Prostate gland (tissue), 2 donors: ENCODE data around the gene TTC33. TPM values are rescaled to one million over a fixed set of nuclear protein-coding genes. Genes with fewer than 3 reads are reported as not detected.

Experiments used
- DNase-seq: peaks from one replicate; pipeline ENCODE4 v3.0.0-alpha.2; 2019; ENCODE audit warnings: low spot score
- H3K27ac ChIP-seq, 2 donors: fragments of 200-600 bp; sonication (generic); 2 replicates each; pipeline ENCODE4 v1.5.1; 2017 to 2019
- H3K27me3 ChIP-seq: fragments of 200-600 bp; sonication (generic); replicated peaks from 2 replicates; pipeline ENCODE4 v1.5.1; 2019; ENCODE audit not compliant: insufficient read depth
- H3K36me3 ChIP-seq, 2 donors: fragments of 200-600 bp; sonication (generic); 1 replicate in 1 of 2; 2 replicates in 1 of 2; pipeline versions ENCODE4 v1.5.1 to v1.8.1; 2017 to 2019
- H3K4me1 ChIP-seq: fragments of 200-600 bp; sonication (generic); replicated peaks from 2 replicates; pipeline ENCODE4 v1.5.1; 2019
- H3K4me3 ChIP-seq, 2 donors: fragments of 200-600 bp; sonication (generic); 2 replicates each; pipeline ENCODE4 v1.5.1; 2017 to 2019
- H3K9me3 ChIP-seq: fragments of 200-600 bp; sonication (generic); 2 replicates; pipeline ENCODE4 v1.5.1; 2017
- POLR2A ChIP-seq: fragments of 450-650 bp; IDR thresholded peaks from one replicate; pipeline ENCODE4 v1.6.1; 2016; ENCODE audit warnings: antibody characterized with exemption, mild to moderate bottlenecking
- POLR2AphosphoS5 ChIP-seq: sonication (generic); formaldehyde crosslinking; IDR thresholded peaks from one replicate; pipeline ENCODE4 v1.6.1; 2017; ENCODE audit warnings: antibody characterized with exemption
- WGBS: methylation state at CpG from one replicate; pipeline ENCODE4 v1.1.5; 2018; 5-methylcytosine and 5-hydroxymethylcytosine counted together
- intact Hi-C: fragments of 100-400 bp; cut with DNase I; formaldehyde crosslinking; loops from one replicate; pipeline ENCODE4 v1.14.2; 2022
- total RNA-seq, 2 donors: library from RNA; depleted of rRNA; stranded (reverse); fragments of >200 nt; gene quantifications; one replicate each; pipeline ENCODE4 v1.1.0, GENCODE V29; 2016
- TF ChIP-seq, protein P1 (sequence below), 4 experiments: fragments of 200-600 bp in 2 of 4; fragments of 450-650 bp in 2 of 4; sonication (generic) in 2 of 4; IDR thresholded peaks; 1 replicate in 3 of 4; 2 replicates in 1 of 4; pipeline ENCODE4 v1.5.1; 2016 to 2019; ENCODE audit warnings: antibody characterized with exemption in 4 of 4, mild to moderate bottlenecking in 2 of 4, moderate library complexity in 2 of 4

The TTC33 gene
- total RNA-seq, 2 donors from 2014 or later: 11.9 to 17.6 TPM

GRCh38 chr5:40700116-40700782 lies 55.5 kb downstream of the TTC33 start:
- H3K27me3 ChIP-seq: no peaks in the 10 kb centered on the region
- TF ChIP-seq POLR2AphosphoS5 (no peak), POLR2A (no peak)
- TF ChIP-seq, protein P1, sequence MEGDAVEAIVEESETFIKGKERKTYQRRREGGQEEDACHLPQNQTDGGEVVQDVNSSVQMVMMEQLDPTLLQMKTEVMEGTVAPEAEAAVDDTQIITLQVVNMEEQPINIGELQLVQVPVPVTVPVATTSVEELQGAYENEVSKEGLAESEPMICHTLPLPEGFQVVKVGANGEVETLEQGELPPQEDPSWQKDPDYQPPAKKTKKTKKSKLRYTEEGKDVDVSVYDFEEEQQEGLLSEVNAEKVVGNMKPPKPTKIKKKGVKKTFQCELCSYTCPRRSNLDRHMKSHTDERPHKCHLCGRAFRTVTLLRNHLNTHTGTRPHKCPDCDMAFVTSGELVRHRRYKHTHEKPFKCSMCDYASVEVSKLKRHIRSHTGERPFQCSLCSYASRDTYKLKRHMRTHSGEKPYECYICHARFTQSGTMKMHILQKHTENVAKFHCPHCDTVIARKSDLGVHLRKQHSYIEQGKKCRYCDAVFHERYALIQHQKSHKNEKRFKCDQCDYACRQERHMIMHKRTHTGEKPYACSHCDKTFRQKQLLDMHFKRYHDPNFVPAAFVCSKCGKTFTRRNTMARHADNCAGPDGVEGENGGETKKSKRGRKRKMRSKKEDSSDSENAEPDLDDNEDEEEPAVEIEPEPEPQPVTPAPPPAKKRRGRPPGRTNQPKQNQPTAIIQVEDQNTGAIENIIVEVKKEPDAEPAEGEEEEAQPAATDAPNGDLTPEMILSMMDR (IDR thresholded peaks at IDR 0.05): no peak
- H3K36me3 ChIP-seq: no peaks in the 10 kb centered on the region
- no peak for DNase-seq
- WGBS: 79% methylated on average over 5 of the region's 5 CpGs
- H3K4me1 ChIP-seq: no peaks in the 10 kb centered on the region
- H3K27ac ChIP-seq: no peak overlapping the region
- intact Hi-C loops: no loop called here
- H3K4me3 ChIP-seq: no peak overlapping the region
- H3K9me3 ChIP-seq: no peaks in the 10 kb centered on the region

DNA sequence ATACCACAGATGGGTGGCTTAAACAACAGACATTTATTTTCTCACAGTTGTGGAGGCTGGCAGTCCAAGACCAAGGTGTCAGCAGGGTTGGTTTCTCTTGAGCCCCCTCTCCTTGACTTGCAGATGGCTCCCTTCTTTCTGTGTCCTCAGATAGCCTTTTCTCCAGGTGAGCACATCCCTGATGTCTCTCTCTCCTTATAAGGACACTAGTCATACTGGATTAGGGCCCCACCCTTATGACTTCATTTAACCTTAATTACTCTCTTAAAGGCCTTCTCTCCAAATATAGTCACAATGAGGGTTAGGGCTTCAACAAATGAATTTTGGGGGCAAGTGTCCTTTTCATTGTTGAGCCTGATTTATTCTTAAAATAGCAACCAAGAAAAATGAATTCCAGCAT lies 61.3 kb downstream of the TTC33 start:
- no peaks in the 10 kb centered on the region for H3K27me3 ChIP-seq
- no peak for TF ChIP-seq POLR2A
- TF ChIP-seq, protein P1 (IDR thresholded peaks at IDR 0.05): no peak
- no peak for TF ChIP-seq POLR2AphosphoS5
- H3K36me3 ChIP-seq: no peaks in the 10 kb centered on the region
- no peaks in the 10 kb centered on the region for H3K4me1 ChIP-seq
- intact Hi-C loops: no loop called here
- H3K4me3 ChIP-seq: no peak overlapping the region
- H3K27ac ChIP-seq: no peak overlapping the region
- no peaks in the 10 kb centered on the region for H3K9me3 ChIP-seq
- DNase-seq: no peak

DNA sequence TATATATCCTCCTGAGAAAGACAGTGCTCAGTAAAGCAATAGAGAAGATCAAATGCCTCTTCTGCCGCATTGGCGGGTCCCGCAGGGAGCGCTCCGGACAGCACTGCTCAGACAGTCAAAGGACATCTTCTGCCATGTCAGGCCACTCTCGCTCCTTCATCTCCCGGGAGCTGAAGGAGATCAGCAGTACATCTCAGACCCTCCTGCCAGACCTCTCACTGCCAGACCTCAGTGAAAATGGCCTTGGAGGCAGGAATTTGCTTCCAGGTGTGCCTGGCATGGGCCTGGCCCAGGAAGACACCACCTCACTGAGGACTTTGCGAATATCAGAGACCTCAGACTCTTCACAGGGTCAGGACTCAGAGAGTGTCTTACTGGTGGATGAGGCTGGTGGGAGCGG lies 63.9 kb downstream of the TTC33 start:
- Histone ChIP-seq H3K4me1 (no peaks in the 10 kb centered on the region), H3K27me3 (no peaks in the 10 kb centered on the region), H3K27ac (no peak overlapping the region), H3K9me3 (no peaks in the 10 kb centered on the region), H3K4me3 (no peak overlapping the region), H3K36me3 (no peaks in the 10 kb centered on the region)
- DNase-seq: no peak
- intact Hi-C loops: no loop called here
- TF ChIP-seq, protein P1 (IDR thresholded peaks at IDR 0.05): no peak
- TF ChIP-seq POLR2AphosphoS5: no peak
- no peak for TF ChIP-seq POLR2A
- 95% methylated on average over 9 of the region's 9 CpGs for WGBS

- H3K36me3 ChIP-seq: no peaks in the 10 kb centered on the region
- no peaks in the 10 kb centered on the region for H3K9me3 ChIP-seq
- no peak overlapping the region for H3K27ac ChIP-seq
- no peak for DNase-seq
- intact Hi-C loops: no loop called here
- H3K4me3 ChIP-seq: no peak overlapping the region
- H3K4me1 ChIP-seq: peaks cover 7% of the 10 kb centered on the region
- TF ChIP-seq, protein P1 (IDR thresholded peaks at IDR 0.05): no peak
- TF ChIP-seq POLR2AphosphoS5: no peak
- TF ChIP-seq POLR2A: no peak
- 52% methylated on average over 3 of the region's 3 CpGs for WGBS
- no peaks in the 10 kb centered on the region for H3K27me3 ChIP-seq
Measured at GRCh38 chr5:40690267-40690666, 65.5 kb downstream of the TTC33 start.

DNA sequence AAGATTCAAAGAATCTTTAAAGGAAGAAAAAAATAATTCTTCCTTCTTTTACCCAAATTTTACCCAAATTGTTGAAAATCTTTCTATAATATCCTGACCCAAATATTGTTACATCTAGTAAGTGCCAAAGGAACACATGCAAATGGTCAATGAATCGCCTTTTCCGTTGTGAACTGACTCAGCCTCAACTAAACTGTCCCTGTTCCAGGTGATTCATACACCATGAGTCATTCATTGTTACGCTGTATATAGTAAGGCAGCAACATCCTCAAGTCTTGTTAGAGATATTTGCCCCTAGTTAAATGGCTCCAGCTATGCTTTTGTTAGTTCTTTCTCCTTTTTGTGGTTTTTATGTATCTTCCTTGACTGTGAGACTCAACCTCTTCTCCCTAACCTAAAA lies 66.3 kb downstream of the TTC33 start:
- H3K4me3 ChIP-seq: no peak overlapping the region
- 17% methylated on average over 3 of the region's 3 CpGs for WGBS
- no peaks in the 10 kb centered on the region for H3K27me3 ChIP-seq
- H3K4me1 ChIP-seq: peaks cover 10% of the 10 kb centered on the region
- DNase-seq: no peak
- H3K9me3 ChIP-seq: no peaks in the 10 kb centered on the region
- no peak for TF ChIP-seq POLR2A
- TF ChIP-seq, protein P1 (IDR thresholded peaks at IDR 0.05): no peak
- TF ChIP-seq POLR2AphosphoS5: peak; percentile 30
- H3K36me3 ChIP-seq: no peaks in the 10 kb centered on the region
- H3K27ac ChIP-seq: no peak overlapping the region
- intact Hi-C loops: loop anchor here (5.0 kb wide), 3 partner anchors 742 to 1112 kb away; no protein-coding TSS in a partner anchor
